Measurements from ENCODE around the gene PON3.
"Not testable (repeated sequence)": the region's sequence is repeated elsewhere in the genome, so short reads cannot be mapped to it uniquely, and the experiment has no call there.

PON3 gene

GRCh38 chr7:95411666-95412065 is 15.5 kb upstream of the PON3 start:
- DNase-seq, result no peak

GRCh38 chr7:95411036-95411435 is 14.9 kb upstream of the PON3 start:
- DNase-seq, result no peak

GRCh38 chr7:95407751-95408150 is 11.6 kb upstream of the PON3 start:
- DNase-seq, result no peak

GRCh38 chr7:95405800-95406199 is 9.6 kb upstream of the PON3 start:
- DNase-seq, result no peak

GRCh38 chr7:95405208-95405607 is 9.0 kb upstream of the PON3 start:
- DNase-seq, result no peak

- no peak for DNase-seq
Observed at GRCh38 chr7:95404316-95404865, 8.2 kb upstream of the PON3 start.

GRCh38 chr7:95398155-95398940 is 2.2 kb upstream of the PON3 start:
- no peak for DNase-seq

- DNase-seq, result no peak
Observed at GRCh38 chr7:95397381-95397780, 1.2 kb upstream of the PON3 start.

- DNase-seq, result no peak
Observed at GRCh38 chr7:95395755-95396135, 430 bp downstream of the PON3 start.

GRCh38 chr7:95394370-95394769 is 1.8 kb downstream of the PON3 start:
- no peak for DNase-seq

- no peak for DNase-seq
Observed at GRCh38 chr7:95391761-95392160, 4.4 kb downstream of the PON3 start.

GRCh38 chr7:95389516-95389915 is 6.7 kb downstream of the PON3 start:
- no peak for DNase-seq

- DNase-seq, result not testable (repeated sequence)
Observed at GRCh38 chr7:95379457-95379856, 16.7 kb downstream of the PON3 start.

- DNase-seq, result no peak
Observed at GRCh38 chr7:95376632-95377400, 19.4 kb downstream of the PON3 start.

GRCh38 chr7:95375591-95376257 is 20.5 kb downstream of the PON3 start:
- no peak for DNase-seq

GRCh38 chr7:95373323-95373722 is 22.9 kb downstream of the PON3 start:
- DNase-seq, result no peak

GRCh38 chr7:95368235-95368634 is 27.9 kb downstream of the PON3 start:
- DNase-seq, result no peak

GRCh38 chr7:95367606-95368005 is 28.6 kb downstream of the PON3 start:
- DNase-seq, result no peak

- DNase-seq, result no peak
Observed at GRCh38 chr7:95365151-95365550, 31.0 kb downstream of the PON3 start.

GRCh38 chr7:95357623-95358022 is 38.6 kb downstream of the PON3 start:
- no peak for DNase-seq

GRCh38 chr7:95342642-95343307 is 53.4 kb downstream of the PON3 start:
- no peak for DNase-seq

- DNase-seq, result no peak
Observed at GRCh38 chr7:95342029-95342428, 54.1 kb downstream of the PON3 start.

- no peak for DNase-seq
Observed at GRCh38 chr7:95340491-95340890, 55.7 kb downstream of the PON3 start.

All from CD4-positive, alpha-beta T cell treated with Interleukin-21 for 1 hour (primary cell).